ENCODE results near the gene KCTD15. TPM values are rescaled to one million over a fixed set of nuclear protein-coding genes. Genes with fewer than 3 reads are reported as not detected.
"Not testable (repeated sequence)": the region's sequence is repeated elsewhere in the genome, so short reads cannot be mapped to it uniquely, and the experiment has no call there.

The KCTD15 gene
- total RNA-seq, 1 donor from 2014 or later: 2.7 TPM

DNA sequence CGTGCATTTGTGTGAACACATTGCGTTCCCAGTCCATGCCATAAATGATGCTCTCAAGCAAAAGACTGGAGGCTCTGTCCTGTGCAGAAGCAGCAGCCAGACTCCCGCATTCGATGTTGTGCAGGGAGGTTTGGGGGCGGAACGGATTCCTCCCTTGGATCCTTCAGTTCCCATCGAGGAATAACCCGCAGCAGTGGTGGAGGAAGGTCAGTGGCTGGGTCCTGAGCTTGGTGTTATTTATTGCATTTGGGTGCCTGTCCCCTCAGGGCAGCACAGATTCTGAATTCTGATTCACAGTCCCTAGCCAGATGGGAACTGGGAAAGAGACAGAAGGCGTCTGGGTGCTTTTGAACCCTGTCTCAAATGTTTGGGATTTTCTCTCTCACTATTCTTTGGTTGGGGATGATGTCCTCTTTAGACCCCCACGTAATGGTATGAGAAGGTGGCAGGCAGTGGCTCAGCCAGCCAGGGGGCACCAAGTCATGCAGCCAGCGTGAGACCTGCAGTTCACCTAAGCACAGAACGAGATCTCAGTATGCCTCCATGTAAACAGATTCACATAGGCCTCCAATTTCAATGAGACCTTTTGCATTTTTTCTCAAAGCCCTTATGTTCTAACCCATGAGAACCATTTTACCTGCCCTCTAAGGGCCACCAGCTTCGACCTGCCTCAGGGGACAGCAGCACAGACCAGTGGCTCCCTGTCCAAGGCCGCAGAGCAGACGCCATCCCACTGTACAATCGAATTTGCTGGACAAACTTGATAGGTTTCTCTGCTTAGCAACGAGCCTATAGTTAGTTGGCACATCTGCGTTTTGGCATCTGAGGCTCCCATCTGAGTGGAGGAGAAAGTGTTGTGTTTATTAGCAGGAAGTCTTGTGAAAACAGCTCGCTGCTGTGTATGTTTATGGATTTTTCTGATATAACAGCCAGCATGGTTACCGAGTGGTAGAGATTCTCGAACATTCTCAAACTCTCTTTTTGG, 17.8 kb downstream of the KCTD15 start:
- TF ChIP-seq, protein P1, sequence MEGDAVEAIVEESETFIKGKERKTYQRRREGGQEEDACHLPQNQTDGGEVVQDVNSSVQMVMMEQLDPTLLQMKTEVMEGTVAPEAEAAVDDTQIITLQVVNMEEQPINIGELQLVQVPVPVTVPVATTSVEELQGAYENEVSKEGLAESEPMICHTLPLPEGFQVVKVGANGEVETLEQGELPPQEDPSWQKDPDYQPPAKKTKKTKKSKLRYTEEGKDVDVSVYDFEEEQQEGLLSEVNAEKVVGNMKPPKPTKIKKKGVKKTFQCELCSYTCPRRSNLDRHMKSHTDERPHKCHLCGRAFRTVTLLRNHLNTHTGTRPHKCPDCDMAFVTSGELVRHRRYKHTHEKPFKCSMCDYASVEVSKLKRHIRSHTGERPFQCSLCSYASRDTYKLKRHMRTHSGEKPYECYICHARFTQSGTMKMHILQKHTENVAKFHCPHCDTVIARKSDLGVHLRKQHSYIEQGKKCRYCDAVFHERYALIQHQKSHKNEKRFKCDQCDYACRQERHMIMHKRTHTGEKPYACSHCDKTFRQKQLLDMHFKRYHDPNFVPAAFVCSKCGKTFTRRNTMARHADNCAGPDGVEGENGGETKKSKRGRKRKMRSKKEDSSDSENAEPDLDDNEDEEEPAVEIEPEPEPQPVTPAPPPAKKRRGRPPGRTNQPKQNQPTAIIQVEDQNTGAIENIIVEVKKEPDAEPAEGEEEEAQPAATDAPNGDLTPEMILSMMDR (IDR thresholded peaks at IDR 0.05): no peak
- Mint-ChIP-seq H3K4me1 (peaks cover 23% of the 10 kb centered on the region), H3K4me3 (no peak overlapping the region), H3K36me3 (ENCODE audit: low read depth) (no peaks in the 10 kb centered on the region), H3K27ac (no peak overlapping the region), H3K9me3 (no peaks in the 10 kb centered on the region), H3K27me3 (no peaks in the 10 kb centered on the region)
- no peak for ATAC-seq (ENCODE audit: low read depth)
- no peak for DNase-seq
- ChIA-PET POLR2A (no interaction called here), CTCF (no interaction called here)
- intact Hi-C loops (cut with micrococcal nuclease): no loop called here

DNA sequence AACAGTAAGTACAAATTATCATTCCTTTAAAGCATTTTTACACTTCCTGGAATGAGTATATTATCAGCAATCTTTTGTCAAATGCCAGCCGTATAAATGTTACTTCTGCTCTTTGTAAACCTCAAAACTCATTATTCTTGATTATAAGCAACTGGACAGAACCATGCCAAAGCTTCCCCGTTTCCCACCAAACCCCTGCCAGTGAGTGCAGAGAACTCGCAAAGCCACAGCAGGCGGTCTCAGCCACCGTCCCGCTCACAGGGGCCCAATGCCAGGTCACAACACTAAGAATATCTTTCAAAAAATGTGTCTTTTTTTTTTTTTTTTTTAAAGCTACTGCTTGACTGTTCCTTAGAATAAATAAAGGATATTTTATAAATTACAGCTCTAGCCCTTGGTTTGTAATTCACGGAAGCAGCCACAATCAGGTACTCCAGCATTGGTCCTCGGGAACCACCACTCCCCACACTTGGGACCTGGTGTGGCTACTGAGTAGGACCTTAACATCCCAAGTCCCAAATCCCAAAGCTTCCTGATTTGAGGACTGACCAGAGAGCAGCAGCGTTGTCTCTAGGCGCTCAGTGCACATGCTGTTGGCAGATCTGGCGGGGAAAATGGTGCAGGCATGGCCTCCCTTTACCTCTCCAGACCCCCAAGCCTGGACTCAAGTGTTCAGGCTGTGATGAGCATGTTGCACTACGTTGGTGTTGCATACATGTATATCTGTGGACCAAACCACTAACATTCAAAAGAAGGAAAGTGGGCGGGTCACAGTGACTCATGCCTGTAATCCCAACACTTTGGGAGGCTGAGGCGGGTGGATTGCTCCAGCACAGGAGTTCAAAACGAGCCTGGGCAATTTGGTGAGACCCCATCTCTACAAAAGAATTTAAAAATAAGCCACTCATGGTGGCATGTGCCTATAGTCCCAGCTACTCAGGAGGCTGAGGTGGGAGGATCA, 19.0 kb downstream of the KCTD15 start:
- DNase-seq (no peak), ATAC-seq (ENCODE audit: low read depth) (no peak)
- TF ChIP-seq, protein P1 (IDR thresholded peaks at IDR 0.05): no peak
- Mint-ChIP-seq H3K36me3 (ENCODE audit: low read depth) (no peaks in the 10 kb centered on the region), H3K27me3 (no peaks in the 10 kb centered on the region), H3K9me3 (no peaks in the 10 kb centered on the region), H3K4me3 (no peak overlapping the region), H3K4me1 (peaks cover 28% of the 10 kb centered on the region), H3K27ac (no peak overlapping the region)
- ChIA-PET CTCF (no interaction called here), POLR2A (no interaction called here)
- intact Hi-C loops (cut with micrococcal nuclease): no loop called here

DNA sequence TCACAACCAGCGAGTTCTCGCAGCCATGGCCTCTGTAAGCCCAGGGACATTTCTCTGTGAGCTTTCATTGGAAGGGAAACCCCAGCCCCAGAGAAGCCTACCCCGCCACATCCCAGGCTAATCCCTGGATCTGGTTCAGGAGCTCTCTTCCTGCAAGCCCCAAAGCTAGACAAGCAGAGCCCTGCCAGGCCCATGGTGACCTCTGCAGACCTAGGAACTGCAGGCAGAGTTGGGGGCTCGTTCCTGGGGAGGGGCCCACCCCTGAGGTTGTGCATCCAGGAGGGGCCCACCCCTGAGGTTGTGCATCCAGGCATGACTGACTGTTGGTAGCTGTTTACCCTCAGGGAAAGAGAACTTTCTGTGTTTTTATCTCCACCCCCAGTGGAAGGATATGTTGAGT, 21.7 kb downstream of the KCTD15 start:
- POLR2A ChIA-PET: no interaction called here
- CTCF ChIA-PET: interaction anchor here (1.9 kb wide), 1 partner anchor 41 kb away, joined by 8 read pairs; no protein-coding TSS in a partner anchor
- H3K4me3 Mint-ChIP-seq: no peak overlapping the region
- peaks cover 36% of the 10 kb centered on the region for H3K4me1 Mint-ChIP-seq
- no peaks in the 10 kb centered on the region for H3K36me3 Mint-ChIP-seq (ENCODE audit: low read depth)
- intact Hi-C loops (cut with micrococcal nuclease): no loop called here
- no peak overlapping the region for H3K27ac Mint-ChIP-seq
- ATAC-seq (ENCODE audit: low read depth): no peak
- H3K27me3 Mint-ChIP-seq: no peaks in the 10 kb centered on the region
- H3K9me3 Mint-ChIP-seq: no peaks in the 10 kb centered on the region
- TF ChIP-seq, protein P1 (IDR thresholded peaks at IDR 0.05): no peak
- DNase-seq: no peak

DNA sequence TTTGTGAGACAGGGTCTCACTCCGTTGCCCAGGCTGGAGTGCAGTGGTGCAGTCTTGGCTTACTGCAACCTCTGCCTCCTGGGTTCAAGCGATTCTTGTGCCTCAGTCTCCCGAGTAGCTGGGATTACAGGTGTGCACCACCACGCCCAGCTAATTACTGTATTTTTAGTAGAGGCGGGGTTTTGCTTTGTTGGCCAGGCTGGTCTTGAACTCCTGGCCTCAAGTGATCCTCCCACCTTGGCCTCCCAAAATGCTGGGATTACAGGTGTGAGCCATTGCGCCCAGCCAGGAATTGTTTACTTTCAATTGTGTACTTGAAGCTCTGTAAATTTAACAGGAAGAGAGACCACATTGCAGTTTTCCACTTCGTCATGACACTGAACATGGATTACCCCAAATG, 22.4 kb downstream of the KCTD15 start:
- peak overlapping the region; percentile 72 for H3K4me3 Mint-ChIP-seq
- H3K27ac Mint-ChIP-seq: not testable (repeated sequence)

DNA sequence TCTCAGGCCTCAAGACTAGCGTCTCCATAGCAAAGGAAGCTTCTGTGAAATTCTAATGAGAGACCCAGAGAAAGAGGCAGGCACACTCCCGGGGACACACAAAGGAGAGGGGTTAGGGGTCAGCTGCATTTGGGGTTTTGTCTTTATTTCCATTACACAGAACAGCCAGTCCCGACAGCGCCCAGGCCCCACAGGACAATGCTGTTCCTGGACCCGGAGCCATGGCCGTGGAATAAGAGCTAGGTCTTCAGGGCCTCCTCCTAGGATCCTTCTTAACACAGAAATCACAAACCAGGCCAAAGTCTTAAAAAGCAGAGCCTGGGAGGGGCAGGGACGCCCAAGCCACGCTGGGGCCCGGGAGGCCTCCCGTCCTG, 22.8 kb downstream of the KCTD15 start:
- peak overlapping the region; percentile 72 for H3K4me3 Mint-ChIP-seq
- TF ChIP-seq, protein P1 (IDR thresholded peaks at IDR 0.05): no peak
- ATAC-seq (ENCODE audit: low read depth) (peak; percentile 11), DNase-seq (no peak)
- peaks cover 36% of the 10 kb centered on the region for H3K4me1 Mint-ChIP-seq
- intact Hi-C loops (cut with micrococcal nuclease): no loop called here
- no peak overlapping the region for H3K27ac Mint-ChIP-seq
- no peaks in the 10 kb centered on the region for H3K27me3 Mint-ChIP-seq
- POLR2A ChIA-PET: interaction anchor here (1.0 kb wide), 1 partner anchor 22 kb away, joined by 3 read pairs; no protein-coding TSS in a partner anchor
- CTCF ChIA-PET: interaction anchor here (1.1 to 1.9 kb wide), 2 partner anchors 24 to 42 kb away, joined by 4 to 8 read pairs; no protein-coding TSS in a partner anchor
- H3K36me3 Mint-ChIP-seq (ENCODE audit: low read depth): no peaks in the 10 kb centered on the region
- no peaks in the 10 kb centered on the region for H3K9me3 Mint-ChIP-seq

More for the DNA sequence above, 22.4 kb downstream of the KCTD15 start:
- ChIA-PET CTCF (interaction anchor here (1.1 to 1.9 kb wide), 2 partner anchors 24 to 41 kb away, joined by 4 to 8 read pairs; no protein-coding TSS in a partner anchor), POLR2A (interaction anchor here (1.0 kb wide), 1 partner anchor 22 kb away, joined by 3 read pairs; no protein-coding TSS in a partner anchor)
- ATAC-seq (ENCODE audit: low read depth); intact Hi-C loops (cut with micrococcal nuclease); H3K27me3 Mint-ChIP-seq; H3K36me3 Mint-ChIP-seq (ENCODE audit: low read depth); H3K9me3 Mint-ChIP-seq; DNase-seq: not testable (repeated sequence)
- H3K4me1 Mint-ChIP-seq: peaks cover 36% of the 10 kb centered on the region
